GM21786 (cell line): ENCODE measurements around the gene ESYT1.

Experiments used
- ATAC-seq: cut with Tn5 transposase; IDR thresholded peaks from one replicate; pipeline ENCODE4 v1.9.1; 2021; ENCODE audit not compliant: unreplicated experiment

Gene ESYT1

DNA sequence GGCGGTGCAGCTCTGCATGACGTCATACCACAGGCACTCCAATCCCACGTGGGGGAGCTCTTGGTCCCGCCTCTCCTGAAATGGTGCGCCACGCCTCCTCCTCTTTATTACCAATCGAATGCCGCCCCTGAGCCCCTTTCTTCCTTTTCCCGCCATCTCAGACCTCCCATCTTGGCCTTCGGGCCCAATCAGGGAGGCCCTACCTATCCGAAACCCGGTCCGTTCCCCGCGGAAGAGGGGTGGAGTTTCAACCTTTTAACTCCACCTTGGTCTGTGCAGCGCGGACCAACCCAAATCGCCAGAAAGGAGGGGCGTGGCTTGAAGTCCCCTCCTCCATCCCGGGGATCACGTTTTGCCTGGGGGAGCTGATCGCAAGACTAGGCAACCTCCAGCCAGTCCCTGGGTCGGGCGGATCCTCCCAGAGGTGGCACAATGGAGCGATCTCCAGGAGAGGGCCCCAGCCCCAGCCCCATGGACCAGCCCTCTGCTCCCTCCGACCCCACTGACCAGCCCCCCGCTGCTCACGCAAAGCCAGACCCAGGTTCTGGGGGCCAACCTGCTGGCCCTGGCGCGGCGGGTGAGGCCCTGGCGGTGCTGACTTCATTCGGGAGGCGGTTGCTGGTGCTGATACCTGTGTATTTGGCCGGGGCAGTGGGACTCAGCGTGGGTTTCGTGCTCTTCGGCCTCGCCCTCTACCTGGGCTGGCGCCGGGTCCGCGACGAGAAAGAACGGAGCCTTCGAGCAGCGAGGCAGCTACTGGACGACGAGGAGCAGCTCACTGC, at the start of gene ESYT1:
Gene ESYT1, plus strand, starts transcription at position 380 of the 782 bp plus-strand sequence. Its CDS starts 53 bp downstream, at position 433.
- peak; percentile 90 for ATAC-seq

DNA sequence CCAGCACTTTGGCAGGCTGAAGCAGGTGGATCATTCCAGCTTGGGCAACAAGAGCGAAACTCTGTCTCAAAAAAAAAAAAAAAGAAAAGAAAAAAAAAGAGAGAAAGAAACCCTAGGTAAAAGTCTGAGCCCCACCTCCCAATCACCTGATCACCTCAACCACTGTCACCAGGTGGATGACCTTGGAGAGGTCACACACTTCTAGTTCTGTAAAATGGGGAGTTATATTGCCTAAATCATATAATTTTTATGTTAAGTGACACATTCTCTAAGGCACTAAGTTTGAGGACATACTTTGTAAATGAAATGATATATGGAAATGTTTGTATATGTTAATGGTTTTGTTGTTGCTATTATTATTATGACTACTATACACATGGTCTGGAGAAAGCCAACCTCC, 49.6 kb upstream of the ESYT1 start:
- ATAC-seq = no peak

GRCh38 chr12:56078931-56079722, 48.9 kb upstream of the ESYT1 start:
- ATAC-seq = no peak

- no peak for ATAC-seq
Observed at GRCh38 chr12:56079723-56080555, 48.1 kb upstream of the ESYT1 start, which contains the start of gene ERBB3. TSS of gene ERBB3 (plus strand) at chr12:56080165. CDS start at chr12:56080301, 136 bp downstream.

- ATAC-seq = no peak
Observed at GRCh38 chr12:56080556-56081138, 47.4 kb upstream of the ESYT1 start.

- ATAC-seq = no peak
Observed at GRCh38 chr12:56081393-56082347, 46.4 kb upstream of the ESYT1 start.

DNA sequence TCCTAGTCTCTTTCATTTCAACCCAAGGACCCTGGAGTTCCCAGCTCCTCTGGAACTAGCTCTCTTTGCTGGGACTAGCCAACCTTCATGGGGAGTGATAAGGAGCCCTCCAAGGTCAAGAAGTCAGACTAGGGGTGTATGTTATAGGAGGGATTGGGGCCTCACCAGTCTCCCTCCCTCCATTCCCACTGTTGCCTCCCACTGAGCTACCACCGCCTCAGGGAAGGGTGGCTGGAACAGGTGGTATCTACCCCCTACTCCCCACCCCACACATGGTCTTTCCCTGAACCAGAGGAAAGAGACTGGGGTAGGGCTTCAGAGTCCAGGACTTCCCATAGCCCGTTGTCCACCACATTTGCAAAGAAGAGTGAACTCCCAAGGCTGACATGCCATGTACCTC, 45.7 kb upstream of the ESYT1 start:
- ATAC-seq = no peak

- no peak for ATAC-seq
Observed at GRCh38 chr12:56082967-56083366, 45.1 kb upstream of the ESYT1 start.

GRCh38 chr12:56084958-56085543, 43.0 kb upstream of the ESYT1 start:
- no peak for ATAC-seq

DNA sequence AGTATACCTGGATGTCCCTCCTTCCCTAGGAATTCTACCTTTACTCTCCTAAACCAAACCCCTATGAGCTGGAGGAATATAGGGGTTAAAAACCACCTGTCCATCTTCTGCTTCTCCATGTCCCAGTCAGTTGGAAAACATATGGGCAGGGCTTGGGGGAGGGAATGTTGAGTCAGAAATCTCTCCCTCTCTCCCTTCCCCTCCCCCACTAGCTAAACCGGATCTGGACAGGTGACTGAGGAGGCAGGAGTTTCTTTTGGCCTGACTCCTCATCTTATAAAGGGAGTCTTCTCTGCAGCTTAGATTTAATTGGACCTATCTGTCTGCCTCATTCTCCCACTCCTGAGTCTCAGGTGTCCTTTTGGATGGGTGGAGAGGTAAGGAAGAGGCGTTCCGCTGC, 42.0 kb upstream of the ESYT1 start:
- no peak for ATAC-seq

DNA sequence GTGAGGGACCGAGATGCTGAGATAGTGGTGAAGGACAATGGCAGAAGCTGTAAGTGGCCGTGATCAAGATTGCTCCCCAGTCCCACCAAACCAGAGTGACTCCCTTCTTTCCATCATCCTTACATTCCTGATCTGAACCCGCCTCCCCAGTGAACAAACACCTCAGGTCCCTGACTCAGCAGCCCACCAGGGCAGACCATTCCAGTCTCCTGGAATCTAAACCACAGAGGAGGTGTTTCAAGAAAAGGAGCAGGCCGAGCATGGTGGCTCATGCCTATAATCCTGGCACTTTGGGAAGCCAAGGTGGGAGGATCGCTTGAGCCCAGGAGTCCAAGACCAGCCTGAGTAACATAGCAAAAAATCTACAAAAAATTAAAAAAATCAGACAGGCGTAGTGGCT, 41.5 kb upstream of the ESYT1 start:
- ATAC-seq = no peak

GRCh38 chr12:56087220-56087619, 40.8 kb upstream of the ESYT1 start:
- no peak for ATAC-seq

DNA sequence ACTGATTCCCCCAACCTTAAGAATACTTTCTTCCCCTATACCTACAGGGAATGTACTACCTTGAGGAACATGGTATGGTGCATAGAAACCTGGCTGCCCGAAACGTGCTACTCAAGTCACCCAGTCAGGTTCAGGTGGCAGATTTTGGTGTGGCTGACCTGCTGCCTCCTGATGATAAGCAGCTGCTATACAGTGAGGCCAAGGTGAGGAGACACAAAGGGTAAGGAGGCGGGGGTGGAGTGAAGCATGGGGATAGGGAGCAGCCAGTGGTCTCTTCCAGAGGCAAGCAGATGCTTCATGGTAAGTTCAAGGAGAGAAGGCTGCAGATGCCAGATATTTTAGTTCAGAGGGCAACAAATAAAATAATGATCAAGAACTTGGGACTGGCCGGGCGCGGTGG, 30.3 kb upstream of the ESYT1 start:
- ATAC-seq = no peak

DNA sequence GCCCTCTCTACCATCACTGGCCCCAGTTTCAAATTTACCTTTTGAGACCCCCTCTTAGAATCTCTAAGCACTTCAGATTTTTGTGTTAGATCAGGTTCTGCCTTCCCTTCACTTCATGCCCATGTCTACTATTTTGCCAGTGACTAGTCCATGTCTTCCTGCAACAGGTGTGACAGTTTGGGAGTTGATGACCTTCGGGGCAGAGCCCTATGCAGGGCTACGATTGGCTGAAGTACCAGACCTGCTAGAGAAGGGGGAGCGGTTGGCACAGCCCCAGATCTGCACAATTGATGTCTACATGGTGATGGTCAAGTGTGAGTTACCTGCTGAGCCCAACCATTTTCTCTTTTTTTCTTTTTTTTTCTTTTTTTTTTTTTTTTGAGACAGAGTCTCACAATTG, 29.5 kb upstream of the ESYT1 start:
- no peak for ATAC-seq

GRCh38 chr12:56099787-56100186, 28.3 kb upstream of the ESYT1 start:
- ATAC-seq = no peak

DNA sequence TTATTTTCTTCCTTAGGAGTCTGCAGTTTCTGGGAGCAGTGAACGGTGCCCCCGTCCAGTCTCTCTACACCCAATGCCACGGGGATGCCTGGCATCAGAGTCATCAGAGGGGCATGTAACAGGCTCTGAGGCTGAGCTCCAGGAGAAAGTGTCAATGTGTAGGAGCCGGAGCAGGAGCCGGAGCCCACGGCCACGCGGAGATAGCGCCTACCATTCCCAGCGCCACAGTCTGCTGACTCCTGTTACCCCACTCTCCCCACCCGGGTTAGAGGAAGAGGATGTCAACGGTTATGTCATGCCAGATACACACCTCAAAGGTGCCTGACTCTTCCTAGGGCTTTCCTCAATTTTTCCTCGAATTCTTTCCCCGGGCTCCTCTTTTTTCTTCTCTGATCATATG, 27.0 kb upstream of the ESYT1 start:
- no peak for ATAC-seq

DNA sequence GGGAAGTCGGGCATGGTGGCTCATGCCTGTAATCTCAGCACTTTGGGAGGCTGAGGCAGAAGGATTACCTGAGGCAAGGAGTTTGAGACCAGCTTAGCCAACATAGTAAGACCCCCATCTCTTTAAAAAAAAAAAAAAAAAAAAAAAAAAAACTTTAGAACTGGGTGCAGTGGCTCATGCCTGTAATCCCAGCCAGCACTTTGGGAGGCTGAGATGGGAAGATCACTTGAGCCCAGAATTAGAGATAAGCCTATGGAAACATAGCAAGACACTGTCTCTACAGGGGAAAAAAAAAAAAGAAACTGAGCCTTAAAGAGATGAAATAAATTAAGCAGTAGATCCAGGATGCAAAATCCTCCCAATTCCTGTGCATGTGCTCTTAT, 25.4 kb upstream of the ESYT1 start:
- no peak for ATAC-seq

- ATAC-seq = no peak
Observed at GRCh38 chr12:56103066-56103711, 24.9 kb upstream of the ESYT1 start.

GRCh38 chr12:56103823-56104108, 24.3 kb upstream of the ESYT1 start:
- no peak for ATAC-seq
